Central memory CD8-positive, alpha-beta T cell (primary cell): ENCODE data around the gene MECR.

Source experiments
- ATAC-seq: fragments of 150-1000 bp; cut with Tn5 transposase; replicated peaks from 2 replicates; pipeline ENCODE4 v1.10.0; 2022; ENCODE audit warnings: mild to moderate bottlenecking, moderate FRiP score, moderate number of reproducible peaks; ENCODE audit not compliant: poor library complexity, severe bottlenecking; ENCODE audit errors: extremely low read depth
- DNase-seq, 2 donors: peaks; one replicate each; pipeline ENCODE4 v3.0.0; 2021; ENCODE audit warnings: low spot score in 2 of 2
- H3K27ac Mint-ChIP-seq: one replicate; pipeline ENCODE4 v1.8.0; 2022; ENCODE audit warnings: low read depth, mild to moderate bottlenecking, moderate library complexity, mixed read lengths
- H3K27me3 Mint-ChIP-seq: one replicate; pipeline ENCODE4 v1.8.0; 2022; ENCODE audit warnings: mixed read lengths
- H3K36me3 Mint-ChIP-seq: one replicate; pipeline ENCODE4 v1.8.0; 2022; ENCODE audit warnings: mild to moderate bottlenecking, moderate library complexity, mixed read lengths; ENCODE audit not compliant: insufficient read depth
- H3K4me1 Mint-ChIP-seq: one replicate; pipeline ENCODE4 v1.8.0; 2022; ENCODE audit warnings: mixed read lengths
- H3K4me3 Mint-ChIP-seq: one replicate; pipeline ENCODE4 v1.8.0; 2022; ENCODE audit warnings: mild to moderate bottlenecking, moderate library complexity, mixed read lengths
- H3K9me3 Mint-ChIP-seq: one replicate; pipeline ENCODE4 v1.8.0; 2022; ENCODE audit warnings: mixed read lengths

The MECR gene

GRCh38 chr1:29230553-29231378 lies at the start of gene MECR:
Gene MECR, minus strand, starts transcription at chr1:29230934. Its CDS starts 28 bp downstream, at chr1:29230906.
- H3K9me3 Mint-ChIP-seq = no peaks in the 10 kb centered on the region
- H3K27me3 Mint-ChIP-seq = peaks cover 16% of the 10 kb centered on the region
- DNase-seq (peak; percentile 93 to 94), ATAC-seq (peak; percentile 96)
- H3K27ac Mint-ChIP-seq = peak within 1 kb of the TSS; percentile 95
- H3K4me3 Mint-ChIP-seq = peak within 1 kb of the TSS; percentile 94
- peaks cover 19% of the 10 kb centered on the region for H3K4me1 Mint-ChIP-seq
- peaks cover 7% of the 10 kb centered on the region for H3K36me3 Mint-ChIP-seq

- ATAC-seq = no peak
- H3K9me3 Mint-ChIP-seq = no peaks in the 10 kb centered on the region
- H3K4me3 Mint-ChIP-seq = no peak overlapping the region
- no peak overlapping the region for H3K27ac Mint-ChIP-seq
- H3K36me3 Mint-ChIP-seq = peaks cover 2% of the 10 kb centered on the region
- H3K27me3 Mint-ChIP-seq = peaks cover 50% of the 10 kb centered on the region
- DNase-seq = no peak
- H3K4me1 Mint-ChIP-seq = peaks cover 8% of the 10 kb centered on the region
These were observed 49.2 kb upstream of the MECR start for GRCh38 chr1:29279951-29280391.

- Mint-ChIP-seq H3K36me3 (peaks cover 2% of the 10 kb centered on the region), H3K4me1 (peaks cover 8% of the 10 kb centered on the region), H3K4me3 (no peak overlapping the region), H3K27ac (no peak overlapping the region), H3K9me3 (no peaks in the 10 kb centered on the region), H3K27me3 (peaks cover 51% of the 10 kb centered on the region)
- no peak for ATAC-seq
- DNase-seq = no peak
These were observed 48.7 kb upstream of the MECR start for GRCh38 chr1:29279406-29279805.

- DNase-seq = no peak
- no peaks in the 10 kb centered on the region for H3K9me3 Mint-ChIP-seq
- ATAC-seq = no peak
- H3K4me3 Mint-ChIP-seq = no peak overlapping the region
- no peak overlapping the region for H3K27ac Mint-ChIP-seq
- peaks cover under 1% of the 10 kb centered on the region for H3K4me1 Mint-ChIP-seq
- H3K27me3 Mint-ChIP-seq = peaks cover 51% of the 10 kb centered on the region
- peaks cover 2% of the 10 kb centered on the region for H3K36me3 Mint-ChIP-seq
These were observed 47.4 kb upstream of the MECR start for GRCh38 chr1:29278124-29278523.

GRCh38 chr1:29275435-29275834 lies 44.7 kb upstream of the MECR start:
- DNase-seq = no peak
- Mint-ChIP-seq H3K27ac (no peak overlapping the region), H3K27me3 (peaks cover 65% of the 10 kb centered on the region), H3K4me1 (no peaks in the 10 kb centered on the region), H3K9me3 (no peaks in the 10 kb centered on the region), H3K4me3 (no peak overlapping the region), H3K36me3 (peaks cover 2% of the 10 kb centered on the region)
- no peak for ATAC-seq

GRCh38 chr1:29272147-29272907 lies 41.6 kb upstream of the MECR start:
- no peaks in the 10 kb centered on the region for H3K4me1 Mint-ChIP-seq

GRCh38 chr1:29271724-29272123 lies 41.0 kb upstream of the MECR start:
- H3K27ac Mint-ChIP-seq = no peak overlapping the region
- ATAC-seq = no peak

More at GRCh38 chr1:29272147-29272907, 41.6 kb upstream of the MECR start:
- Mint-ChIP-seq H3K27ac (no peak overlapping the region), H3K27me3 (peaks cover 67% of the 10 kb centered on the region), H3K9me3 (no peaks in the 10 kb centered on the region), H3K4me3 (no peak overlapping the region), H3K36me3 (peaks cover 2% of the 10 kb centered on the region)
- DNase-seq = no peak
- no peak for ATAC-seq

GRCh38 chr1:29270929-29271521 lies 40.3 kb upstream of the MECR start:
- no peaks in the 10 kb centered on the region for H3K9me3 Mint-ChIP-seq
- H3K27ac Mint-ChIP-seq = no peak overlapping the region
- ATAC-seq = no peak
- no peak overlapping the region for H3K4me3 Mint-ChIP-seq
- DNase-seq = no peak
- H3K4me1 Mint-ChIP-seq = no peaks in the 10 kb centered on the region
- peaks cover 71% of the 10 kb centered on the region for H3K27me3 Mint-ChIP-seq
- H3K36me3 Mint-ChIP-seq = no peaks in the 10 kb centered on the region

More at GRCh38 chr1:29271724-29272123, 41.0 kb upstream of the MECR start:
- Mint-ChIP-seq H3K4me3 (no peak overlapping the region), H3K27me3 (peaks cover 69% of the 10 kb centered on the region), H3K4me1 (no peaks in the 10 kb centered on the region), H3K36me3 (no peaks in the 10 kb centered on the region), H3K9me3 (no peaks in the 10 kb centered on the region)
- DNase-seq = no peak

- Mint-ChIP-seq H3K27ac (no peak overlapping the region), H3K27me3 (peaks cover 72% of the 10 kb centered on the region)
- no peak for ATAC-seq
These were observed 38.6 kb upstream of the MECR start for GRCh38 chr1:29269382-29269781.

GRCh38 chr1:29267321-29268070 lies 36.8 kb upstream of the MECR start:
- ATAC-seq (no peak), DNase-seq (no peak)
- H3K36me3 Mint-ChIP-seq = no peaks in the 10 kb centered on the region
- H3K4me3 Mint-ChIP-seq = no peak overlapping the region
- H3K9me3 Mint-ChIP-seq = no peaks in the 10 kb centered on the region
- no peaks in the 10 kb centered on the region for H3K4me1 Mint-ChIP-seq
- H3K27me3 Mint-ChIP-seq = peaks cover 72% of the 10 kb centered on the region
- no peak overlapping the region for H3K27ac Mint-ChIP-seq

More at GRCh38 chr1:29269382-29269781, 38.6 kb upstream of the MECR start:
- H3K4me3 Mint-ChIP-seq = no peak overlapping the region
- no peaks in the 10 kb centered on the region for H3K36me3 Mint-ChIP-seq
- DNase-seq = no peak
- H3K9me3 Mint-ChIP-seq = no peaks in the 10 kb centered on the region
- no peaks in the 10 kb centered on the region for H3K4me1 Mint-ChIP-seq

- Mint-ChIP-seq H3K27me3 (peaks cover 72% of the 10 kb centered on the region), H3K4me1 (no peaks in the 10 kb centered on the region), H3K9me3 (no peaks in the 10 kb centered on the region), H3K36me3 (no peaks in the 10 kb centered on the region), H3K4me3 (no peak overlapping the region), H3K27ac (no peak overlapping the region)
- no peak for DNase-seq
- no peak for ATAC-seq
These were observed 36.2 kb upstream of the MECR start for GRCh38 chr1:29266912-29267311.

GRCh38 chr1:29264773-29265389 lies 34.1 kb upstream of the MECR start:
- Mint-ChIP-seq H3K27me3 (peaks cover 71% of the 10 kb centered on the region), H3K9me3 (no peaks in the 10 kb centered on the region), H3K4me1 (peaks cover 7% of the 10 kb centered on the region), H3K36me3 (no peaks in the 10 kb centered on the region), H3K4me3 (no peak overlapping the region), H3K27ac (no peak overlapping the region)
- no peak for DNase-seq
- no peak for ATAC-seq
